Right lobe of liver (tissue), 4 donors: Measurements from ENCODE around the gene INO80B.
A peak's percentile ranks its signal among the peaks of the same experiment; 100 is the strongest.

Experiments used
- POLR2A ChIP-seq: fragments of 450-650 bp; IDR thresholded peaks from one replicate; pipeline ENCODE4 v1.6.1; 2017; ENCODE audit warnings: antibody characterized with exemption, mild to moderate bottlenecking
- TF ChIP-seq, protein P1 (sequence below), 4 donors: fragments of 200-600 bp in 3 of 4; fragments of 450-650 bp in 1 of 4; IDR thresholded peaks; one replicate each; pipeline versions ENCODE4 v1.5.1 to v1.8.0; 2016 to 2022; ENCODE audit warnings: antibody characterized with exemption in 4 of 4, mild to moderate bottlenecking in 2 of 4
- donor health status: DM: no; HTN: no; CAD: no.
- donor health status: DM: no; HTN: no; CAD: no.
- donor health status: DM: no; HTN: yes; CAD: no.

GRCh38 chr2:74502720-74503505 lies 48.0 kb downstream of the INO80B start:
- TF ChIP-seq, protein P1, sequence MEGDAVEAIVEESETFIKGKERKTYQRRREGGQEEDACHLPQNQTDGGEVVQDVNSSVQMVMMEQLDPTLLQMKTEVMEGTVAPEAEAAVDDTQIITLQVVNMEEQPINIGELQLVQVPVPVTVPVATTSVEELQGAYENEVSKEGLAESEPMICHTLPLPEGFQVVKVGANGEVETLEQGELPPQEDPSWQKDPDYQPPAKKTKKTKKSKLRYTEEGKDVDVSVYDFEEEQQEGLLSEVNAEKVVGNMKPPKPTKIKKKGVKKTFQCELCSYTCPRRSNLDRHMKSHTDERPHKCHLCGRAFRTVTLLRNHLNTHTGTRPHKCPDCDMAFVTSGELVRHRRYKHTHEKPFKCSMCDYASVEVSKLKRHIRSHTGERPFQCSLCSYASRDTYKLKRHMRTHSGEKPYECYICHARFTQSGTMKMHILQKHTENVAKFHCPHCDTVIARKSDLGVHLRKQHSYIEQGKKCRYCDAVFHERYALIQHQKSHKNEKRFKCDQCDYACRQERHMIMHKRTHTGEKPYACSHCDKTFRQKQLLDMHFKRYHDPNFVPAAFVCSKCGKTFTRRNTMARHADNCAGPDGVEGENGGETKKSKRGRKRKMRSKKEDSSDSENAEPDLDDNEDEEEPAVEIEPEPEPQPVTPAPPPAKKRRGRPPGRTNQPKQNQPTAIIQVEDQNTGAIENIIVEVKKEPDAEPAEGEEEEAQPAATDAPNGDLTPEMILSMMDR (IDR thresholded peaks at IDR 0.05) = peak in 3 of 4 donors; percentile 39 to 54 (median 44)
- peak; percentile 49 for TF ChIP-seq POLR2A
